DOHH2 (cell line): ENCODE results near the gene ANKRD28.

Source experiments
- CTCF ChIP-seq: fragments of 200-600 bp; sonication (generic); IDR thresholded peaks from one replicate; pipeline ENCODE4 v1.5.1; 2014; ENCODE audit warnings: antibody characterized with exemption, mild to moderate bottlenecking, low read depth, low read length; ENCODE audit not compliant: poor library complexity, severe bottlenecking
- EZH2phosphoT487 ChIP-seq: fragments of 200-600 bp; sonication (generic); IDR thresholded peaks from 2 replicates; pipeline ENCODE4 v1.6.1; 2017; ENCODE audit warnings: borderline replicate concordance, mild to moderate bottlenecking, antibody characterized with exemption, low read length, moderate library complexity, mixed read lengths

GRCh38 chr3:15651396-15651795 is 146.4 kb downstream of the ANKRD28 start:
- TF ChIP-seq EZH2phosphoT487 (no peak), CTCF (no peak)
